ENCODE data around the gene CISD2.

The CISD2 gene

DNA sequence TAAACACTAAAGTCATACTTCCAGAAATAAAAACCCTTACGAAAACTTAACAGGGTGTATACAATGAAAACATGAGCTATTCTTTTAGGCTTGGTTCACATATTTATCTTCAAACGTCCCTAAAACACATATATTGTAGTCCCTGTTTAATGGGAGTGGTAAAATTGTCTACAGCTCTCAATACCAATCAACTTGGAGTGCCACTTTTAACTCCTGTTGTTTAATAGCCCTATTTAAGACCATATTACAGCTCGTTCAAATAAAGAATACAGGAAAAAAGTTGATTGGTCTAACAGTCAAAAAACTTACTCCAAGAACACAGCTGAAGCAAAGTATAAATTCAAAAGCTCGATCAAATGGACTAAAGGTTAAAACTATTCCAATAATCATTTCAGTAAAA lies 45.3 kb upstream of the CISD2 start:
- H3K9ac ChIP-seq (ENCODE audit: low read length): peak overlapping the region; percentile 100
- peaks cover 40% of the 10 kb centered on the region for H4K20me1 ChIP-seq (ENCODE audit: low read depth, low read length)
- peak overlapping the region; percentile 95 for H3K4me3 ChIP-seq (ENCODE audit: insufficient read depth, low read length, poor library complexity, severe bottlenecking)
- H3K36me3 ChIP-seq (ENCODE audit: low read length): peaks cover 34% of the 10 kb centered on the region
- H3K9me3 ChIP-seq (ENCODE audit: insufficient read depth, low read length): no peaks in the 10 kb centered on the region
- H3K9me2 ChIP-seq (replicated peaks; ENCODE audit: insufficient read depth, low read length): no peaks in the 10 kb centered on the region
- H2AFZ ChIP-seq (ENCODE audit: low read depth, low read length, severe bottlenecking): no peak overlapping the region
- no peak for TF ChIP-seq EZH2phosphoT487 (conservative IDR thresholded peaks at IDR 0.05; ENCODE audit: low read length)
- TF ChIP-seq, protein P1, sequence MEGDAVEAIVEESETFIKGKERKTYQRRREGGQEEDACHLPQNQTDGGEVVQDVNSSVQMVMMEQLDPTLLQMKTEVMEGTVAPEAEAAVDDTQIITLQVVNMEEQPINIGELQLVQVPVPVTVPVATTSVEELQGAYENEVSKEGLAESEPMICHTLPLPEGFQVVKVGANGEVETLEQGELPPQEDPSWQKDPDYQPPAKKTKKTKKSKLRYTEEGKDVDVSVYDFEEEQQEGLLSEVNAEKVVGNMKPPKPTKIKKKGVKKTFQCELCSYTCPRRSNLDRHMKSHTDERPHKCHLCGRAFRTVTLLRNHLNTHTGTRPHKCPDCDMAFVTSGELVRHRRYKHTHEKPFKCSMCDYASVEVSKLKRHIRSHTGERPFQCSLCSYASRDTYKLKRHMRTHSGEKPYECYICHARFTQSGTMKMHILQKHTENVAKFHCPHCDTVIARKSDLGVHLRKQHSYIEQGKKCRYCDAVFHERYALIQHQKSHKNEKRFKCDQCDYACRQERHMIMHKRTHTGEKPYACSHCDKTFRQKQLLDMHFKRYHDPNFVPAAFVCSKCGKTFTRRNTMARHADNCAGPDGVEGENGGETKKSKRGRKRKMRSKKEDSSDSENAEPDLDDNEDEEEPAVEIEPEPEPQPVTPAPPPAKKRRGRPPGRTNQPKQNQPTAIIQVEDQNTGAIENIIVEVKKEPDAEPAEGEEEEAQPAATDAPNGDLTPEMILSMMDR (IDR thresholded peaks at IDR 0.05; ENCODE audit: insufficient read depth, low read length, poor library complexity, severe bottlenecking): no peak
- H3F3A ChIP-seq (ENCODE audit: insufficient read depth): peaks cover 10% of the 10 kb centered on the region; the same call in 1 of the 2 replicates
- no peak overlapping the region for H3K27ac ChIP-seq (ENCODE audit: low read depth, low read length)
- peak overlapping the region; percentile 99 for H3K4me2 ChIP-seq (ENCODE audit: low read depth, low read length, poor library complexity, severe bottlenecking)
- H3K27me3 ChIP-seq (ENCODE audit: low read length): no peaks in the 10 kb centered on the region
- H3K79me2 ChIP-seq (ENCODE audit: insufficient read depth, low read length): peaks cover 88% of the 10 kb centered on the region

DNA sequence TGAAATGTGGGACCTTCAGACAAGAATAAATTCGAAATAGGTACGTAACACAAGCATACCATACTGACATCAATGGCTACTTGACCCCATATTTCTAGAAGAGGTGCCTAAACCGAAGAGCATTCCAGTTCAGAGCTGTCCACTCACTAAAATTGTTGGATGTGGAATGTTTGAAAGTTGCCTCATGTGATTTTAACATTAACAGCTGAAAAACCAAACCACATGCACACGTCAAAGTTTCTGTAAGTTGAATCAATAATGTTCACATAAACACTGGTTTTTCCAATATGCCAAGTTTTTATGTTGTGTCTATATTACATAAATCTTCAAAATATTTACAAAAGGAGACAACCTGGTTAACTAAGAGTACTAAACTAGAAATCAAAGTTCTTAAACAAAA lies 44.9 kb upstream of the CISD2 start:
- H3K4me3 ChIP-seq (ENCODE audit: insufficient read depth, low read length, poor library complexity, severe bottlenecking): peak overlapping the region; percentile 95
- no peak overlapping the region for H2AFZ ChIP-seq (ENCODE audit: low read depth, low read length, severe bottlenecking)
- H3F3A ChIP-seq (ENCODE audit: insufficient read depth): peaks cover 10% of the 10 kb centered on the region; the same call in 1 of the 2 replicates
- H3K79me2 ChIP-seq (ENCODE audit: insufficient read depth, low read length): peaks cover 88% of the 10 kb centered on the region
- H3K9ac ChIP-seq (ENCODE audit: low read length): peak overlapping the region; percentile 100
- TF ChIP-seq EZH2phosphoT487 (conservative IDR thresholded peaks at IDR 0.05; ENCODE audit: low read length): no peak
- TF ChIP-seq, protein P1 (IDR thresholded peaks at IDR 0.05; ENCODE audit: insufficient read depth, low read length, poor library complexity, severe bottlenecking): no peak
- peaks cover 34% of the 10 kb centered on the region for H3K36me3 ChIP-seq (ENCODE audit: low read length)
- H3K27me3 ChIP-seq (ENCODE audit: low read length): no peaks in the 10 kb centered on the region
- no peak overlapping the region for H3K27ac ChIP-seq (ENCODE audit: low read depth, low read length)
- H3K4me2 ChIP-seq (ENCODE audit: low read depth, low read length, poor library complexity, severe bottlenecking): peak overlapping the region; percentile 99
- peaks cover 37% of the 10 kb centered on the region for H4K20me1 ChIP-seq (ENCODE audit: low read depth, low read length)
- H3K9me3 ChIP-seq (ENCODE audit: insufficient read depth, low read length): no peaks in the 10 kb centered on the region
- H3K9me2 ChIP-seq (replicated peaks; ENCODE audit: insufficient read depth, low read length): no peaks in the 10 kb centered on the region

DNA sequence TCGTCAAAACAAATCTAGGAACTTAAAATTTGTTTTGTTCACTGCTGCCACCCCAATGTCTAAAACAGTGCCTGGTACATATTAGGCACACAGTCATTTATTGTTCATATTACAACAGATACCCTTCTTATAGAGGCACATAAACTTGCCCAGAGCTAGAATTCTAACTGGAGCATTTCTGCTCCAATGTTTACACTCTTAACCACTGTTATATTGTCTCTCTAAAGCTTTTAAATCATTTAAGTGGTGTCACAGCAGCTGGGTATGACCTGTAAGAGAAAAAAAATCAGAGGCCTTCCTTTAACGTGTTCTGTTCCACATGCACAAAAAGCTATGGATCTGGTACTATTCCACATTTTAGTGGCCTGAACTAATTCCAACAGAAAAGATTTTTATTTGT lies 44.4 kb upstream of the CISD2 start:
- no peak overlapping the region for H2AFZ ChIP-seq (ENCODE audit: low read depth, low read length, severe bottlenecking)
- peaks cover 34% of the 10 kb centered on the region for H3K36me3 ChIP-seq (ENCODE audit: low read length)
- H3K9me2 ChIP-seq (replicated peaks; ENCODE audit: insufficient read depth, low read length): no peaks in the 10 kb centered on the region
- peak overlapping the region; percentile 99 for H3K4me2 ChIP-seq (ENCODE audit: low read depth, low read length, poor library complexity, severe bottlenecking)
- H3K9me3 ChIP-seq (ENCODE audit: insufficient read depth, low read length): no peaks in the 10 kb centered on the region
- H3K27me3 ChIP-seq (ENCODE audit: low read length): no peaks in the 10 kb centered on the region
- H3K27ac ChIP-seq (ENCODE audit: low read depth, low read length): no peak overlapping the region
- H3K4me3 ChIP-seq (ENCODE audit: insufficient read depth, low read length, poor library complexity, severe bottlenecking): peak overlapping the region; percentile 95
- peaks cover 10% of the 10 kb centered on the region; the same call in 1 of the 2 replicates for H3F3A ChIP-seq (ENCODE audit: insufficient read depth)
- peak overlapping the region; percentile 100 for H3K9ac ChIP-seq (ENCODE audit: low read length)
- H4K20me1 ChIP-seq (ENCODE audit: low read depth, low read length): peaks cover 34% of the 10 kb centered on the region
- TF ChIP-seq, protein P1 (IDR thresholded peaks at IDR 0.05; ENCODE audit: insufficient read depth, low read length, poor library complexity, severe bottlenecking): no peak
- TF ChIP-seq EZH2phosphoT487 (conservative IDR thresholded peaks at IDR 0.05; ENCODE audit: low read length): no peak
- peaks cover 88% of the 10 kb centered on the region for H3K79me2 ChIP-seq (ENCODE audit: insufficient read depth, low read length)
